AG09309 (cell line): ENCODE measurements around the gene DRC1.

Source experiments
- DNase-seq: peaks from one replicate; pipeline ENCODE4 v3.0.0-alpha.2; 2010; ENCODE audit warnings: low read depth
- H3K4me3 ChIP-seq: 2 replicates; pipeline ENCODE4 v1.5.1; 2011; ENCODE audit warnings: mild to moderate bottlenecking, low read depth, low read length, moderate library complexity; ENCODE audit not compliant: control insufficient read depth
- CTCF ChIP-seq: IDR thresholded peaks from 2 replicates; pipeline ENCODE4 v1.5.1; 2011; ENCODE audit warnings: mild to moderate bottlenecking, low read depth, low read length, inconsistent platforms; ENCODE audit not compliant: insufficient read depth, control insufficient read depth; ENCODE audit errors: missing control alignments

DRC1 gene

GRCh38 chr2:26470601-26471260 lies 69.0 kb downstream of the DRC1 start:
- H3K4me3 ChIP-seq = no peak overlapping the region
- no peak for DNase-seq
- TF ChIP-seq CTCF = no peak

GRCh38 chr2:26471289-26471688 lies 69.6 kb downstream of the DRC1 start:
- DNase-seq = no peak
- no peak for TF ChIP-seq CTCF
- H3K4me3 ChIP-seq = no peak overlapping the region

- no peak for TF ChIP-seq CTCF
- no peak overlapping the region for H3K4me3 ChIP-seq
- no peak for DNase-seq
Observed at GRCh38 chr2:26471766-26472706, 70.3 kb downstream of the DRC1 start.

GRCh38 chr2:26472821-26473655 lies 71.3 kb downstream of the DRC1 start:
- DNase-seq = no peak
- TF ChIP-seq CTCF = no peak

GRCh38 chr2:26473796-26474195 lies 72.1 kb downstream of the DRC1 start:
- no peak for TF ChIP-seq CTCF
- no peak overlapping the region for H3K4me3 ChIP-seq
- DNase-seq = no peak

More at GRCh38 chr2:26472821-26473655, 71.3 kb downstream of the DRC1 start:
- H3K4me3 ChIP-seq = no peak overlapping the region

GRCh38 chr2:26474261-26474785 lies 72.6 kb downstream of the DRC1 start:
- DNase-seq = no peak
- TF ChIP-seq CTCF = no peak

More at GRCh38 chr2:26474261-26474785, 72.6 kb downstream of the DRC1 start:
- no peak overlapping the region for H3K4me3 ChIP-seq
